Stimulated activated naive CD4-positive, alpha-beta T cell treated with Interleukin-2 at 50 U/mL for 16 hours (primary cell): ENCODE data around the gene NPRL2.
"Not testable (repeated sequence)": the region's sequence is repeated elsewhere in the genome, so short reads cannot be mapped to it uniquely, and the experiment has no call there.

Experiments used
- DNase-seq: peaks from one replicate; lab custom pipeline; 2025; lab: John Stamatoyannopoulos, UW

Gene NPRL2

GRCh38 chr3:50327129-50327528, 23.4 kb downstream of the NPRL2 start:
- DNase-seq: no peak

GRCh38 chr3:50326182-50326541, 24.4 kb downstream of the NPRL2 start:
- DNase-seq: no peak

GRCh38 chr3:50325497-50326181, 24.9 kb downstream of the NPRL2 start:
- DNase-seq: no peak

- no peak for DNase-seq
Observed at GRCh38 chr3:50325113-50325480, 25.5 kb downstream of the NPRL2 start.

- peak; percentile 45 for DNase-seq
Observed at GRCh38 chr3:50324351-50325112, 26.0 kb downstream of the NPRL2 start.

GRCh38 chr3:50323614-50324199, 26.9 kb downstream of the NPRL2 start:
- DNase-seq: no peak

GRCh38 chr3:50323092-50323600, 27.4 kb downstream of the NPRL2 start:
- no peak for DNase-seq

GRCh38 chr3:50322386-50323091, 28.0 kb downstream of the NPRL2 start, which contains the start of gene HYAL2:
Gene HYAL2, minus strand, starts transcription at chr3:50322745. Its CDS starts 2,256 bp downstream, at chr3:50320489.
- DNase-seq: no peak

GRCh38 chr3:50322115-50322385, 28.5 kb downstream of the NPRL2 start:
- DNase-seq: no peak

GRCh38 chr3:50321336-50322114, 29.1 kb downstream of the NPRL2 start:
- DNase-seq: peak; percentile 84

GRCh38 chr3:50320853-50321335, 29.7 kb downstream of the NPRL2 start:
- DNase-seq: peak; percentile 73

- DNase-seq: no peak
Observed at GRCh38 chr3:50319894-50320625, 30.5 kb downstream of the NPRL2 start.

- no peak for DNase-seq
Observed at GRCh38 chr3:50319181-50319893, 31.2 kb downstream of the NPRL2 start.

GRCh38 chr3:50318615-50319014, 32.0 kb downstream of the NPRL2 start:
- DNase-seq: no peak

GRCh38 chr3:50318163-50318562, 32.4 kb downstream of the NPRL2 start:
- DNase-seq: no peak

- DNase-seq: no peak
Observed at GRCh38 chr3:50317300-50317699, 33.3 kb downstream of the NPRL2 start.

GRCh38 chr3:50316657-50317242, 33.8 kb downstream of the NPRL2 start:
- peak; percentile 77 for DNase-seq

GRCh38 chr3:50314816-50315215, 35.8 kb downstream of the NPRL2 start:
- no peak for DNase-seq

GRCh38 chr3:50314342-50314741, 36.2 kb downstream of the NPRL2 start:
- no peak for DNase-seq

- DNase-seq: not testable (repeated sequence)
Observed at GRCh38 chr3:50312041-50312440, 38.5 kb downstream of the NPRL2 start.
